Heart right ventricle (tissue), 16 donors: Measurements from ENCODE around the gene TAL2. TPM values are rescaled to one million over a fixed set of nuclear protein-coding genes. Genes with fewer than 3 reads are reported as not detected.

Experiments
- ATAC-seq, 8 donors: fragments of 200-7000 bp; cut with Tn5 transposase; one replicate each; pipeline ENCODE4 v1.9.1; 2020; ENCODE audit warnings: mild to moderate bottlenecking in 8 of 8, moderate library complexity in 8 of 8, moderate number of reproducible peaks in 1 of 8
- DNase-seq, 2 donors: peaks; one replicate each; pipeline ENCODE4 v3.0.0-alpha.2; 2020
- H3K27ac ChIP-seq, 10 donors: fragments of 200-600 bp; sonication (generic) in 2 of 10; one replicate each; pipeline versions ENCODE4 v1.5.0 to v1.8.0; 2020 to 2022; ENCODE audit warnings: mild to moderate bottlenecking in 3 of 10
- H3K27me3 ChIP-seq, 7 donors: fragments of 200-600 bp; one replicate each; pipeline ENCODE4 v1.8.0; 2021 to 2022; ENCODE audit warnings: mild to moderate bottlenecking in 2 of 7
- H3K36me3 ChIP-seq, 9 donors: fragments of 200-600 bp; sonication (generic) in 1 of 9; one replicate each; pipeline versions ENCODE4 v1.5.0 to v1.8.0; 2020 to 2022; ENCODE audit warnings: mild to moderate bottlenecking in 2 of 9
- H3K4me1 ChIP-seq, 9 donors: fragments of 200-600 bp; sonication (generic) in 1 of 9; one replicate each; pipeline versions ENCODE4 v1.5.0 to v1.8.0; 2020 to 2022; ENCODE audit warnings: mild to moderate bottlenecking in 4 of 9
- H3K4me3 ChIP-seq, 10 donors: fragments of 200-600 bp; sonication (generic) in 2 of 10; one replicate each; pipeline versions ENCODE4 v1.5.0 to v1.8.0; 2020 to 2022; ENCODE audit warnings: mild to moderate bottlenecking in 7 of 10, moderate library complexity in 2 of 10
- H3K9me3 ChIP-seq, 11 donors: fragments of 200-600 bp in 10 of 11; sonication (generic) in 2 of 11; one replicate each; pipeline versions ENCODE4 v1.5.0 to v1.8.0; 2013 to 2022; ENCODE audit warnings: mild to moderate bottlenecking in 2 of 11, control low read depth in 1 of 11, moderate library complexity in 1 of 11
- WGBS, 2 donors: extraction: QIAGEN DNeasy Blood & Tissue Kit; methylation state at CpG; one replicate each; pipeline ENCODE4 v1.1.7; 2013; ENCODE audit warnings: inconsistent platforms in 1 of 2; 5-methylcytosine and 5-hydroxymethylcytosine counted together
- intact Hi-C, 10 donors: fragments of 100-400 bp; cut with DNase I; formaldehyde crosslinking; loops; one replicate each; pipeline versions ENCODE4 v1.11.1 to v1.14.2; 2022
- polyA plus RNA-seq, 2 donors: library from polyadenylated mRNA; stranded (reverse); fragments of 200-250 nt; gene quantifications; one replicate each; pipeline ENCODE4 v1.2.3, GENCODE V29; 2013
- total RNA-seq, 10 donors: library from RNA; stranded (reverse); fragmentation: NEBNext Ultra II Directional in 3 of 10; extraction: Animal tissue kit (Norgen Biotek cat#: 25700) in 3 of 10; gene quantifications; one replicate each; pipeline versions ENCODE4 v1.2.1 to v1.2.4, GENCODE V29; 2021 to 2023
- TF ChIP-seq, protein P1 (sequence below), 9 donors: fragments of 200-600 bp; sonication (generic) in 2 of 9; IDR thresholded peaks; one replicate each; pipeline versions ENCODE4 v1.5.0 to v1.8.0; 2021 to 2022; ENCODE audit warnings: antibody characterized with exemption in 9 of 9, mild to moderate bottlenecking in 5 of 9, moderate library complexity in 1 of 9
- donor health status: Arrhythmogenic right ventricular cardiomyopathy.
- donor health status: ischemic (EF 13 %, LVEDD 7.1; RV severe dilation, severe dysfunction).
- donor health status: healthy with polysubstance abuse.
- donor health status: DM: no; HTN: yes; CAD: no.
- donor health status: DM: no; HTN: no; CAD: no.
- donor health status: ischemic (EF 25% LVEDD 6.9; RV normal size, moderate dysfunction).
- donor health status: ischemic (EF 25% LVEDD 5.7; RV mildly dilated, moderate dysfunction).
- donor health status: healthy.
- donor health status: DM: yes; HTN: yes; CAD: no.
- donor health status: Ischemic cardiomyopathy.
- donor health status: ischemic (EF 35%, LVEDD 5.7; RV mildly dilated, moderate dysfunction).
- donor health status: nonischemic (EF 11% LVEDD 7.7; RV severe dilation, severe dysfunction).
- donor health status: DM: yes; HTN: yes; CAD: no.
- donor health status: PGD.
- donor health status: ischemic (EF 29% LVEDD 5.4; RV normal size, mild dysfunction).
- donor health status: nonischemic (EF 23%, LVEDD 6.1; RV moderate dilation, normal function).

The TAL2 gene
- total and polyA plus RNA-seq, 12 donors = 0.09 TPM; not detected in 11

DNA sequence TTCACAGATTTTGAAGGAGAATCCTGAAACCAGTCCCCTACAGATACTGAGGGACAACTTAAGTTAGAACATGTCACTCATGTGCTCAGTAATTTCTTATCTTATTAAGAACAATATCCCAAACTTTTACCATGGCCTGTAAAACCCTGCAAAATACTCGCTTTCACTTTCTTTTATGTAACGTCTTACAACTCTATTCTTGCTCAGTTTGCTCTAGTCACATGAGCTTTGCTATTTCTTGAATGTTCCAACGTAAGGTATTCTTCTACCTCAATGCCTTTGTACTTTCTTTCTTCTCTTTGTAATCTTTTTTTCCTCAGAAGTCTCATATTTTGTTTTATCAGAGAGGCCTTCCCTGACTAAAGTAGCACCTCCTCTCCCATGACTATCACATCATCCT lies 46.1 kb downstream of the TAL2 start:
- no peak for ATAC-seq
- H3K4me3 ChIP-seq = no peak overlapping the region
- H3K27me3 ChIP-seq = no peaks in the 10 kb centered on the region
- WGBS, 2 donors = 65 to 67% methylated on average over 3 of the region's 3 CpGs
- no peak for DNase-seq
- H3K27ac ChIP-seq = peak overlapping the region in 1 of 10 donors; percentile 15
- peaks cover 0 to 12% (median 0%) of the 10 kb centered on the region in 9 donors for H3K36me3 ChIP-seq
- peaks cover 0 to 32% (median 0%) of the 10 kb centered on the region in 9 donors for H3K4me1 ChIP-seq
- intact Hi-C loops = no loop called here
- TF ChIP-seq, protein P1, sequence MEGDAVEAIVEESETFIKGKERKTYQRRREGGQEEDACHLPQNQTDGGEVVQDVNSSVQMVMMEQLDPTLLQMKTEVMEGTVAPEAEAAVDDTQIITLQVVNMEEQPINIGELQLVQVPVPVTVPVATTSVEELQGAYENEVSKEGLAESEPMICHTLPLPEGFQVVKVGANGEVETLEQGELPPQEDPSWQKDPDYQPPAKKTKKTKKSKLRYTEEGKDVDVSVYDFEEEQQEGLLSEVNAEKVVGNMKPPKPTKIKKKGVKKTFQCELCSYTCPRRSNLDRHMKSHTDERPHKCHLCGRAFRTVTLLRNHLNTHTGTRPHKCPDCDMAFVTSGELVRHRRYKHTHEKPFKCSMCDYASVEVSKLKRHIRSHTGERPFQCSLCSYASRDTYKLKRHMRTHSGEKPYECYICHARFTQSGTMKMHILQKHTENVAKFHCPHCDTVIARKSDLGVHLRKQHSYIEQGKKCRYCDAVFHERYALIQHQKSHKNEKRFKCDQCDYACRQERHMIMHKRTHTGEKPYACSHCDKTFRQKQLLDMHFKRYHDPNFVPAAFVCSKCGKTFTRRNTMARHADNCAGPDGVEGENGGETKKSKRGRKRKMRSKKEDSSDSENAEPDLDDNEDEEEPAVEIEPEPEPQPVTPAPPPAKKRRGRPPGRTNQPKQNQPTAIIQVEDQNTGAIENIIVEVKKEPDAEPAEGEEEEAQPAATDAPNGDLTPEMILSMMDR (IDR thresholded peaks at IDR 0.05) = no peak
- no peaks in the 10 kb centered on the region for H3K9me3 ChIP-seq

DNA sequence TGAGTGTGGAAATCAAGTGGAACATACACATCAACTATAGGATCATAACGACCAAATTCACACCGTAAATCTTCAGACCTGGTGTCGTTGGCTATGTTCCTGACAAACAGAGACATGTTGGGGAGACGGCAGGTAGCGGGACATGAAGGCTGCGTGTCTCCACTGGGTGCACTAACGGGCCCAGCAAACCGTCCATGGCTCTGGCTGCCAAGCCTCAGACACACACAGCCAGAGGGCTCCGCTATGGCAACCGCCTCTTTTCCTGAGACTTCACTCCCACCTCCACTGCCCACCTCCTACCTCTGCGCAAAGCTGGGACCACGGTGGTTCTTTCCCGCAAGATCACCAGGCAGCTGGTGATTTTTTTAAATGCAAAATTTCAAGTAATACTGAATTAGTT lies 48.4 kb downstream of the TAL2 start:
- no peak for ATAC-seq
- peaks cover 0 to 12% (median 0%) of the 10 kb centered on the region in 9 donors for H3K36me3 ChIP-seq
- WGBS, 2 donors = 96% methylated on average over 13 of the region's 13 CpGs
- H3K4me1 ChIP-seq = peaks cover 0 to 23% (median 0%) of the 10 kb centered on the region in 9 donors
- no peaks in the 10 kb centered on the region for H3K27me3 ChIP-seq
- peak overlapping the region in 1 of 10 donors; percentile 66 for H3K27ac ChIP-seq
- DNase-seq = no peak
- intact Hi-C loops = loop anchor here in 4 of 10 donors (10.0 kb wide), 2 partner anchors 56 to 106 kb away; no protein-coding TSS in a partner anchor
- no peaks in the 10 kb centered on the region for H3K9me3 ChIP-seq
- TF ChIP-seq, protein P1 (IDR thresholded peaks at IDR 0.05) = no peak
- no peak overlapping the region for H3K4me3 ChIP-seq

DNA sequence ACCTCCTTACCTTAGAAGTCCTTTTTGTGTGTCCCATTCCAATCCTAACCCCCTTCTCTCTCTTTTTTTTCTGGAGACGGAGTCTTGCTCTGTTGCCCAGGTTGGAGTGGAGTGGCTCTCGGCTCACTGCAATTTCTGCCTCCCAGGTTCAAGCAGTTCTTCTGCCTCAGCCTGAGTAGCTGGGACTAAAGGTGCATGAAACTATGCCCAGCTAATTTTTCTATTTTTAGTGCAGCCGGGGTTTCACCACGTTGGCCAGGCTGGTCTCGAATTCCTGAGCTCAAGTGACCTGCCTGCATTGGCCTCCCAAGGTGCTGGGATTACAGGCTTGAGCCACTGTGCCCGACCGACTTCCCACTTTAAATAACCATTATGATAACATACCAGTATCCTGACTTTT lies 49.6 kb downstream of the TAL2 start:
- DNase-seq (no peak), ATAC-seq (peak; percentile 48 to 91 (median 68))
- TF ChIP-seq, protein P1 (IDR thresholded peaks at IDR 0.05) = no peak
- Histone ChIP-seq H3K9me3 (no peaks in the 10 kb centered on the region), H3K36me3 (peaks cover 0 to 12% (median 0%) of the 10 kb centered on the region in 9 donors), H3K4me3 (no peak overlapping the region), H3K27me3 (no peaks in the 10 kb centered on the region), H3K4me1 (peaks cover 0 to 33% (median 0%) of the 10 kb centered on the region in 9 donors), H3K27ac (peak overlapping the region in 7 of 10 donors; percentile 1 to 66 (median 51))
- WGBS, 2 donors = 52 to 59% methylated on average over 7 of the region's 7 CpGs
- intact Hi-C loops = loop anchor here in 4 of 10 donors (10.0 kb wide), 2 partner anchors 57 to 107 kb away; no protein-coding TSS in a partner anchor

DNA sequence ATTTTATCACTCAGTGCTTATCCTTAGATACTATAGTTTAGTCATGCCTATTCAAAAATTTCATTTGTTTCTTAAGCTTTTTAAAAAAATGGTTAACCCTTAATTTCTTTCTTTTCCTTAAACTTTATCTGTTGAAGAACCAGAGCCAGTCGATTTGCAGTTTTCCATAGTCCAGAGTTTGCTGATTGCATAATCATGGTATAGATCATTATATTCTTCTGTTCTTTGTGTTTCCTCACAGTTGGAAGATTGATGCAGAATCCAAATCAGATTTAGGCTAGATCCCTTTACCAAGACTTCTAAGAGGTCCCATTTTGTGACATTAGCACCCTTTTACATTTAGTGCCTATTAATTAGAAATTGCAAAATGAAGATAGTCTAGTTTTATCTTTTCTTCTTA lies 50.0 kb downstream of the TAL2 start:
- Histone ChIP-seq H3K9me3 (no peaks in the 10 kb centered on the region), H3K4me3 (no peak overlapping the region), H3K27me3 (no peaks in the 10 kb centered on the region), H3K36me3 (peaks cover 0 to 12% (median 0%) of the 10 kb centered on the region in 9 donors), H3K27ac (peak overlapping the region in 4 of 10 donors; percentile 1 to 60 (median 36)), H3K4me1 (peaks cover 0 to 33% (median 0%) of the 10 kb centered on the region in 9 donors)
- no peak for ATAC-seq
- TF ChIP-seq, protein P1 (IDR thresholded peaks at IDR 0.05) = no peak
- 62 to 80% methylated on average over 1 of the region's 1 CpG for WGBS, 2 donors
- intact Hi-C loops = loop anchor here in 4 of 10 donors (10.0 kb wide), 2 partner anchors 57 to 107 kb away; no protein-coding TSS in a partner anchor
- no peak for DNase-seq

Other genes with a start within 250 kb of the TAL2 start
- gene FSD1L, start 214.4 kb upstream of the TAL2 start, total RNA-seq = 10 to 100 TPM in 4 of 10 donors, 1 to 10 TPM in 6; 4.2 to 16.3 (median 8.8) TPM
- 1 to 10 TPM; 1.1 to 2.7 TPM for gene FSD1L, start 214.4 kb upstream of the TAL2 start, polyA plus RNA-seq
- gene FKTN, start 104.3 kb upstream of the TAL2 start, total RNA-seq = 10 to 100 TPM in 2 of 10 donors, 1 to 10 TPM in 8; 7.2 to 12.7 (median 8.2) TPM
- 1 to 10 TPM; 2.2 to 4.0 TPM for gene FKTN, start 104.3 kb upstream of the TAL2 start, polyA plus RNA-seq
- gene TMEM38B, start 32.1 kb downstream of the TAL2 start, total RNA-seq = 10 to 100 TPM; 49.1 to 68.4 (median 55.2) TPM
- gene TMEM38B, start 32.1 kb downstream of the TAL2 start, polyA plus RNA-seq = 10 to 100 TPM; 13.5 to 17.0 TPM